ENCODE results near the gene COBL.
A peak's percentile ranks its signal among the peaks of the same experiment; 100 is the strongest.

Gene COBL

GRCh38 chr7:51138123-51139085, 178.2 kb downstream of the COBL start:
- no peak for DNase-seq

- DNase-seq = no peak
Measured at GRCh38 chr7:51135576-51135975, 181.0 kb downstream of the COBL start.

- no peak for DNase-seq
Measured at GRCh38 chr7:51134013-51134441, 182.6 kb downstream of the COBL start.

- no peak for DNase-seq
Measured at GRCh38 chr7:51132661-51133060, 183.9 kb downstream of the COBL start.

GRCh38 chr7:51129527-51130472, 186.8 kb downstream of the COBL start:
- no peak for DNase-seq

GRCh38 chr7:51128545-51129435, 187.8 kb downstream of the COBL start:
- no peak for DNase-seq

GRCh38 chr7:51127618-51127904, 189.0 kb downstream of the COBL start:
- no peak for DNase-seq

GRCh38 chr7:51126813-51127617, 189.6 kb downstream of the COBL start:
- no peak for DNase-seq

- DNase-seq = no peak
Measured at GRCh38 chr7:51126324-51126723, 190.3 kb downstream of the COBL start.

- DNase-seq = no peak
Measured at GRCh38 chr7:51124321-51124720, 192.3 kb downstream of the COBL start.

GRCh38 chr7:51123322-51124019, 193.1 kb downstream of the COBL start:
- peak; percentile 94 for DNase-seq

GRCh38 chr7:51121931-51122425, 194.6 kb downstream of the COBL start:
- DNase-seq = no peak

GRCh38 chr7:51121036-51121790, 195.4 kb downstream of the COBL start:
- DNase-seq = no peak

GRCh38 chr7:51118628-51119027, 198.0 kb downstream of the COBL start:
- no peak for DNase-seq

- DNase-seq = no peak
Measured at GRCh38 chr7:51114501-51114900, 202.1 kb downstream of the COBL start.

GRCh38 chr7:51113962-51114361, 202.6 kb downstream of the COBL start:
- no peak for DNase-seq

- DNase-seq = no peak
Measured at GRCh38 chr7:51113560-51113959, 203.0 kb downstream of the COBL start.

- no peak for DNase-seq
Measured at GRCh38 chr7:51111241-51111940, 205.2 kb downstream of the COBL start.

- no peak for DNase-seq
Measured at GRCh38 chr7:51108134-51108533, 208.5 kb downstream of the COBL start.

GRCh38 chr7:51104278-51104677, 212.3 kb downstream of the COBL start:
- DNase-seq = no peak

All from fibroblast of skin of right biceps (primary cell).